DND-41 (cell line): Measurements from ENCODE around the gene A4GNT.

Experiments used
- ATAC-seq: fragments of 200-7000 bp; cut with Tn5 transposase; 3 replicates; pipeline ENCODE4 v1.9.1; 2021; ENCODE audit warnings: low read depth; ENCODE audit not compliant: insufficient read depth
- DNase-seq: peaks from one replicate; pipeline ENCODE4 v3.0.0-alpha.2; 2020
- H2AFZ ChIP-seq: 2 replicates; pipeline ENCODE4 v1.6.0; 2012; ENCODE audit warnings: low read depth, low read length
- H3K27ac ChIP-seq: 2 replicates; pipeline ENCODE4 v1.5.1; 2012; ENCODE audit warnings: low read length, inconsistent platforms
- H3K27me3 ChIP-seq: fragments of 200-600 bp; sonication (generic); 2 replicates; pipeline ENCODE4 v1.6.0; 2012; ENCODE audit warnings: low read length, mild to moderate bottlenecking, inconsistent platforms; ENCODE audit not compliant: insufficient read depth, poor library complexity
- H3K36me3 ChIP-seq: 2 replicates; pipeline ENCODE4 v1.5.1; 2012; ENCODE audit warnings: low read length, inconsistent platforms; ENCODE audit not compliant: insufficient read depth
- H3K4me1 ChIP-seq: 2 replicates; pipeline ENCODE4 v1.5.1; 2012; ENCODE audit warnings: mild to moderate bottlenecking, low read length; ENCODE audit not compliant: insufficient read depth
- H3K4me2 ChIP-seq: 2 replicates; pipeline ENCODE4 v1.6.0; 2012; ENCODE audit warnings: mild to moderate bottlenecking, moderate library complexity, low read length, inconsistent platforms; ENCODE audit not compliant: insufficient read depth
- H3K4me3 ChIP-seq, 2 experiments: fragments of 200-600 bp in 1 of 2; shearing (Covaris generic) in 1 of 2; 2 replicates each; pipeline ENCODE4 v1.5.1; 2012 to 2016; ENCODE audit warnings: inconsistent platforms in 2 of 2, low read length in 2 of 2, mild to moderate bottlenecking in 2 of 2, low read depth in 1 of 2, moderate library complexity in 1 of 2
- H3K79me2 ChIP-seq: 2 replicates; pipeline ENCODE4 v1.6.0; 2012; ENCODE audit warnings: low read length, inconsistent platforms; ENCODE audit not compliant: insufficient read depth
- H3K9ac ChIP-seq: 2 replicates; pipeline ENCODE4 v1.6.0; 2012; ENCODE audit warnings: low read depth, mild to moderate bottlenecking, inconsistent platforms, low read length, moderate library complexity
- H3K9me3 ChIP-seq: 2 replicates; pipeline ENCODE4 v1.5.1; 2012; ENCODE audit warnings: low read length, moderate library complexity, mild to moderate bottlenecking, inconsistent platforms; ENCODE audit not compliant: insufficient read depth, severe bottlenecking
- H4K20me1 ChIP-seq: 2 replicates; pipeline ENCODE4 v1.6.0; 2012; ENCODE audit warnings: low read length; ENCODE audit not compliant: insufficient read depth
- EZH2 ChIP-seq: IDR thresholded peaks from 3 replicates; pipeline ENCODE4 v1.6.1; 2012; ENCODE audit warnings: borderline replicate concordance, low read depth, mild to moderate bottlenecking, moderate library complexity, low read length, inconsistent platforms; ENCODE audit not compliant: severe bottlenecking
- TF ChIP-seq, protein P1 (sequence below): IDR thresholded peaks from 2 replicates; pipeline ENCODE4 v1.5.1; 2012; ENCODE audit warnings: borderline replicate concordance, low read length, moderate library complexity, mild to moderate bottlenecking; ENCODE audit not compliant: poor library complexity, severe bottlenecking; ENCODE audit errors: extremely low read depth

A4GNT gene

DNA sequence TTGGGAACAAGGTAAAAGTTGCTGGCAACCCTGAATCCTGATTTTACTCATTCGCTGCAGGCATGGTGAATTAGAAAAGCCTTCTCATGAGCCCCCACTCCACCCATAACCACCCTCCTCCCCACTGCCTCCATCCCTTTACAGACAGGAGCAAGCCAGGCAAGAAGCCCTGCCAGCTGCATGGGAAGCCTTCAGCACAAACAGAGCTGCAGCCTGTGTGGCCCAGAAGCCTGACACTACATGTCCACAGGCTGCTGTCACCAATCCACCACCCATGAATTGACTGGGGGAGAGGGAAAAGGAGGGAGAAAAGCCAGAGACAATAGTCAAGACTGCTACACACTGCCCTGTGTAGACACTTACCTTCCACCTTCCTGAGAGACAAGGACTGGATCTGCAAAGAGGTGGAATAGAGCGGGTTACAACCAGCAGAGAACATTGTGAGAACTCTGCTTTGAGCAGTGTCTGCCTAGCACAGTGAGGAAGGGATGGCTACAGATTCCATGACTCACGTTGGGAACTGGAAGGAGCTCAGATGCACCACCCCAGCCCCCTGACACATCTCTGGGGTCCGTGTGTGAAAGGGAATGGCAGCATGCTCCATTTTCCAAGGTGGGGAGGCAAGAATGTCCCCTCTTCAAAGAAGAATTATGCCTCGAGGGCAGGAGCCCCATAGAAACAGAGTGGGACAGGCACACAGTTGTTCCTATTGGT is 50.7 kb downstream of the A4GNT start:
- no peak overlapping the region for H3K27ac ChIP-seq
- no peaks in the 10 kb centered on the region for H3K9me3 ChIP-seq
- TF ChIP-seq, protein P1, sequence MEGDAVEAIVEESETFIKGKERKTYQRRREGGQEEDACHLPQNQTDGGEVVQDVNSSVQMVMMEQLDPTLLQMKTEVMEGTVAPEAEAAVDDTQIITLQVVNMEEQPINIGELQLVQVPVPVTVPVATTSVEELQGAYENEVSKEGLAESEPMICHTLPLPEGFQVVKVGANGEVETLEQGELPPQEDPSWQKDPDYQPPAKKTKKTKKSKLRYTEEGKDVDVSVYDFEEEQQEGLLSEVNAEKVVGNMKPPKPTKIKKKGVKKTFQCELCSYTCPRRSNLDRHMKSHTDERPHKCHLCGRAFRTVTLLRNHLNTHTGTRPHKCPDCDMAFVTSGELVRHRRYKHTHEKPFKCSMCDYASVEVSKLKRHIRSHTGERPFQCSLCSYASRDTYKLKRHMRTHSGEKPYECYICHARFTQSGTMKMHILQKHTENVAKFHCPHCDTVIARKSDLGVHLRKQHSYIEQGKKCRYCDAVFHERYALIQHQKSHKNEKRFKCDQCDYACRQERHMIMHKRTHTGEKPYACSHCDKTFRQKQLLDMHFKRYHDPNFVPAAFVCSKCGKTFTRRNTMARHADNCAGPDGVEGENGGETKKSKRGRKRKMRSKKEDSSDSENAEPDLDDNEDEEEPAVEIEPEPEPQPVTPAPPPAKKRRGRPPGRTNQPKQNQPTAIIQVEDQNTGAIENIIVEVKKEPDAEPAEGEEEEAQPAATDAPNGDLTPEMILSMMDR: no peak
- no peak for TF ChIP-seq EZH2
- no peaks in the 10 kb centered on the region for H4K20me1 ChIP-seq
- no peak overlapping the region for H3K9ac ChIP-seq
- H3K79me2 ChIP-seq: no peaks in the 10 kb centered on the region
- H3K4me2 ChIP-seq: peak overlapping the region; percentile 57; the same call in 1 of the 2 replicates
- no peaks in the 10 kb centered on the region for H3K36me3 ChIP-seq
- H3K4me3 ChIP-seq: no peak overlapping the region
- ATAC-seq (no peak), DNase-seq (no peak)
- peaks cover 8% of the 10 kb centered on the region for H3K27me3 ChIP-seq
- no peak overlapping the region for H2AFZ ChIP-seq
- H3K4me1 ChIP-seq: peaks cover 24% of the 10 kb centered on the region

DNA sequence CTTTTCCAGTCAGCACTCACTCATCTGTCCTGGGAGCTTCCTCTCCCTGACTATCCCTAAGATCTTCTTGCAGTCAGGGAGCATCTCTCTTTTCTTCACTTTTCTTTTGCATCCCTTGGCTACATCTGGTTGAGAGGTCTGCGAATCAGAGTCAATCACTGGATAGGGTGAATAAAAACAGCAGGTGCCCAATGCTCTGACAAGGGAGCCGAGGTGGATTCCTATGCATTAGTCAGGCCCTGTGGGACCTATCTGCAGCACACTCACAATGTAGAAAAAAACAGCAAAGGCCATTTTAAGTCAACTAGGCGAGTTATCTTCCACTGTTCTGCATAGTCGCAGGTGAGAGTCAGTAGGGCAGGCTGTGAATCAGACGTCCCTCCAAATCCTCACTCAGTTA is 52.3 kb downstream of the A4GNT start:
- Histone ChIP-seq H3K79me2 (no peaks in the 10 kb centered on the region), H3K27me3 (peaks cover 7% of the 10 kb centered on the region), H3K27ac (no peak overlapping the region), H3K4me2 (no peak overlapping the region), H2AFZ (no peak overlapping the region), H4K20me1 (no peaks in the 10 kb centered on the region), H3K9me3 (no peaks in the 10 kb centered on the region), H3K4me1 (peaks cover 24% of the 10 kb centered on the region), H3K9ac (no peak overlapping the region), H3K4me3 (no peak overlapping the region), H3K36me3 (no peaks in the 10 kb centered on the region)
- DNase-seq (no peak), ATAC-seq (no peak)
- TF ChIP-seq EZH2: no peak
- TF ChIP-seq, protein P1: no peak

DNA sequence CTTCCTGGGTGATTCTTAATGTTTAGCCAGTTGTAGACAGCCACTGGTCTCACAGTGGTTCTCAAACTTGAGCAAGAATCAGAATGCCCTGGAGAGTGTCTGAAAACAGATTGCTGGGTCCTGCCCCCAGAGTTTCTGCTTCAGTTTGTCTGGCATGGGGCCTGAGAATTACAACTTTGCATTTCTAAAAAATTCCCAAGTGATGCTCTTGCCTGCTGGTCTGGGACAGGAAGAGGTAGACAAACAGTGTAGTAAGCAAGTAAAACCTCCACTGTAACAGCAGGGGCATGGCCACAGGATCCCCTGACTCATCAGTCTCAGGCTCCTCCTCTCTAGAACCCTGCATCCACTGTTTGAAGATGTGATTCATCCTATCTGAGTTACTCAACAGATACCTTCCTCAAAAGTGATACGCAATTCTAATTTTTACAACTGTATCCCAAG is 53.3 kb downstream of the A4GNT start:
- Histone ChIP-seq H3K4me1 (peaks cover 22% of the 10 kb centered on the region), H3K27me3 (peaks cover 7% of the 10 kb centered on the region), H3K27ac (no peak overlapping the region), H3K9ac (no peak overlapping the region), H2AFZ (no peak overlapping the region), H3K9me3 (no peaks in the 10 kb centered on the region), H3K4me2 (no peak overlapping the region), H3K4me3 (no peak overlapping the region), H4K20me1 (no peaks in the 10 kb centered on the region), H3K79me2 (no peaks in the 10 kb centered on the region), H3K36me3 (no peaks in the 10 kb centered on the region)
- DNase-seq (no peak), ATAC-seq (no peak)
- TF ChIP-seq, protein P1: no peak
- TF ChIP-seq EZH2: no peak

DNA sequence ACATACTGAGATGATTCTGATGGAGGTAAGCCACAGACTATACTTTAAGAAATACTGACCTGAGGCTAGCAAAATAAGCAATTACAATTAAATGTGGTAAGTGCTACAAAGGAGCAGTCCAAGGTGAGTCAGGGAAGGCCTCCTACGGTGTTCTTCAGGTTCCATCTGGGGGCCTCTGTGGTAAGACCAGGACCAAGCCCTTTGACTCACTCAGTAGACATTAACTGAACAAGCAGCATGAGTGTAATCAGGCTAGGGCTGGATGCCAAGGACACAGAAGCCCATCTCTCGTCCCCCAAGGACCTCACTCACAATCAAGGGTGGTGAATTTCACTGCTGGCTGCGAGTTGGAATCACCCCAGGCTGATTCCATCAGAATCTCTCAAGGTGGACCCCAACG is 54.1 kb downstream of the A4GNT start:
- Histone ChIP-seq H3K4me2 (no peak overlapping the region), H3K9ac (no peak overlapping the region), H3K27me3 (peaks cover 7% of the 10 kb centered on the region), H3K9me3 (no peaks in the 10 kb centered on the region), H3K36me3 (no peaks in the 10 kb centered on the region), H3K4me1 (peaks cover 13% of the 10 kb centered on the region), H4K20me1 (no peaks in the 10 kb centered on the region), H3K27ac (no peak overlapping the region), H2AFZ (no peak overlapping the region), H3K79me2 (no peaks in the 10 kb centered on the region), H3K4me3 (no peak overlapping the region)
- DNase-seq: no peak
- TF ChIP-seq, protein P1: no peak
- TF ChIP-seq EZH2: no peak
- ATAC-seq: no peak
